NCI-H1436 treated with DMSO at 0.1 percent for 48 hours (cell line): ENCODE data around the gene AKR1B15.

ENCODE experiments used
- DNase-seq: peaks from one replicate; lab custom pipeline; 2025; lab: John Stamatoyannopoulos, UW

Gene AKR1B15

DNA sequence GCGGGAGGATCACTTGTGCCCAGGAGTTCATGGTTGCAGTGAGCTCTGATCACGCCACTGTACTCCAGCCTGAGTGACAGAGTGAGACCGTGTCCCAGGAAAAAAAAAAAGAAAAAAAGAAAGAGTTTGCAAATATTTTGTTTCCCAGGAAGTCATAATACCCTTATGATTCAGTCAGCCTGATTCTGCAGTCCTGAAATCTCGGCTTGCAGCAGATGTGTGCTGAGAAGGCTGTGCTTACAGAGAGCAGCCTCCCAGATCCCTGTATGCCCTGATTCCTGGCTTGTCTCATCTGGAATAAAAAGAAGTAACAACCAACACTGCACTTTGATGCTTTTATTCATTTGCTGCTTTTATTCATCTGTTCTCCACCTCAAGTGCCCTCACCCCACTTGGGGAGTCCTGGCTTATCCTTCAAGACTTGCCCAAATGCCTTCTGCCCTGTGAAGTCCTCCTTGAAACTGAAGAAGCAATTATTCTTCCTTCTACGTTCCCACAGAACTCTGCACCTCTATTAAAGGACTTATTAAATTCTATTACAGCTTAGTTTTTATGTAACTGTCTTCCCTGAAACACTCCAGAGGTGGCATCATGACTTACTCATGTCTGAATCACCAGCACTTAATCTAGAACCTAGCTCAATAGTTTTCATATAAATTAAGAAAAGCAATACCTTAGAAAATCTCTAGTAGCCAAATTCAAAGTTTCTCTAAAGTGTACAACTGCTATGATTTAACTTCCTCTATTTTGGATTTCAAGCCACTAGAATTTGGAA lies 70.0 kb downstream of the AKR1B15 start:
- no peak for DNase-seq

DNA sequence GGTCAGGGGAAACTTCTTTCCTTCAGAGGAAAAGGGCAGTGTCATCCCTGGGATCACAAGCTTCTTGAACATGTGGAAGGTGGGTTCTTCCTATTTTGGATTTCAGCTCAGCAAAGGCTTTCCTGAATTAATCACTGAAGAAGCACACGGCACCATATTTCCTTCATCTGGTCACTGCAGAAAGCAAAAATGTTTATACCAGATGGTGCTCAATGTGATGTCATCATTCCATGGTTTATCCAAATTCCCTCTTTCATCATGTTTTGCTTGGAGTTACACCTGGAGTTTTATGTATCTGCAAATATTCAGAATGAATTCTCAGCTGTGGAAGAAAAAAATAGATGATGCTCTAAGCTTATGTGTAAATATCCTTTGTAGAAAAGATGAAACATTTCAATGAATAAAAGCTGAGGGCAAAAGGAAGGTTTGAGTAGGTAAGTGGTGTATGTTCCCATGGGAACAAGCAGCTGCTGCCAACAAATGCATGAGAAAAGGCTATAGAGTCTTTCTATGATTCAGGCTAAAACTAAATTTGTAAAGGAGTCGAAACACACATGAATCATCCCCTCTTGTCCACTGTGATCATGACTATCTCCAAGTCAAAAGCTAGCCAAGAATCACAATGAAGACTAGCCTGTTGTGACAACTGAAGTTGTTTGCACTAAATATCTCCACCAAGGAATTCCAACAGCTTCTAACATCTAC lies 70.9 kb downstream of the AKR1B15 start:
- DNase-seq, result no peak

DNA sequence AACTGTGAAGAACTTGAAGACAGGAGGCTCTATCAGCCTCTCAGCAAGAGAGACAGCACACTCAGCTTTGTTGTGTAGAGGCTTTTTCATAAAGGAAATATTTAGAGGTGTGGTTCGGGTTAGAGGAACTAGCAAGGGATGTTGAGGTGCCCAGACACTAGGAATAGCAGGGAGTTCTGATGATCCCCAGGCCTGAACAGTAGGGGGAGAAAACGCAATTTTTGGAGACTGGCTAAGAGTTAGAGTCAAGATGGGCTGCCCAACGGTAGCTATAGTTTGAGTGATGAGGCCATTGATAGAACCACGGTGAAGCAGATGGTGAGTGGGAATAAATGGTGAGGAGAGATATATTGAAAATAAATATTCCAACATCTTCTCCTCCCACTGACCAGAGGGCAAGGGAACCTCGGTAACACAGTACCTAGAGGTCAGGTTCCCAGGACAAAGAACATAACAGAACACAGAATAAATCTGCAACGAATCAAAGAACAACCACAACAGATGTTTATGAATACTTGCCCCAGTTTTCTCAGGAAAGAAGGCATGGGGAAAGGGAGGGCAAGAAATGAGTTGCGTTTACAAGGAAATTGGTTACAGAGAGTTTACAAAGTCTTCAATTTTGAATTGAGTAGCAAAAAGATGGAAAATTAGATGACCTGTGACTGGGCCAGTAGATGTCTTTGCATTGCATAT lies 73.5 kb downstream of the AKR1B15 start:
- DNase-seq, result no peak

DNA sequence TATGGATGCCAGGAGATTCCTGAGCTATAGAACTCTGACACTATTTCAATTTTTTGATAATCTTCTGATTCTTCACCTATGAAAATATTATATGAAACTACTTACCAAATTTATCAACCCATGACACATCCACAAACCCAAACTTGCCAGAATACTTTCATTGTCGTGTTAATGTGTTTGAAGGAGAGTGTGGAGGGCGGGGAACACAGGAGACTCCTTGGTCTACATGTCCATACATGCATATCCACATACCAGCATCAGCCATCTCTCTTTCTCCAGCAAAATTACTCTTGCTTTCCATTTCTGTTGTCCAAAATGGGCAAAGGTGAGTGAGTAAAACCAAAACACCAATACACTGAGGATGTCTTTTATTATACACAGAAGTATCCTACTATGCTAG lies 74.3 kb downstream of the AKR1B15 start:
- no peak for DNase-seq

DNA sequence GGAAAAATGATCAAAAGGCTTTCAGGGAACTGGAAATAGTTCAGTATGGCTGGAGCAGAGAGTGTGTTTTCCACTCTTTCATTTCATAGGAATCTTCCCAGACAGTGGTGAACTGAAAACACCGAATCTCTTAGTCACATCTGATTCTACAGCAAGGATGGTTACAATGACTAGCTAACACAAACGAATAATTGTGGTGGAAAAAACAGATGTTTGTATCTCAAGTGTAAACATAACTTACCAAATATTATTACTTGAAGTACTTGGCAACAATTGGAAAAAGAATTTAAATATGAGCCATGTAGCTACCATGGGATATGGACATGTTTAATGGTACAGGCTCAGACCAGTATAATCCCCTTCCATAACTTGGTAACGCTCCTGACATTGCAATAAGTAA lies 76.6 kb downstream of the AKR1B15 start:
- DNase-seq, result no peak

DNA sequence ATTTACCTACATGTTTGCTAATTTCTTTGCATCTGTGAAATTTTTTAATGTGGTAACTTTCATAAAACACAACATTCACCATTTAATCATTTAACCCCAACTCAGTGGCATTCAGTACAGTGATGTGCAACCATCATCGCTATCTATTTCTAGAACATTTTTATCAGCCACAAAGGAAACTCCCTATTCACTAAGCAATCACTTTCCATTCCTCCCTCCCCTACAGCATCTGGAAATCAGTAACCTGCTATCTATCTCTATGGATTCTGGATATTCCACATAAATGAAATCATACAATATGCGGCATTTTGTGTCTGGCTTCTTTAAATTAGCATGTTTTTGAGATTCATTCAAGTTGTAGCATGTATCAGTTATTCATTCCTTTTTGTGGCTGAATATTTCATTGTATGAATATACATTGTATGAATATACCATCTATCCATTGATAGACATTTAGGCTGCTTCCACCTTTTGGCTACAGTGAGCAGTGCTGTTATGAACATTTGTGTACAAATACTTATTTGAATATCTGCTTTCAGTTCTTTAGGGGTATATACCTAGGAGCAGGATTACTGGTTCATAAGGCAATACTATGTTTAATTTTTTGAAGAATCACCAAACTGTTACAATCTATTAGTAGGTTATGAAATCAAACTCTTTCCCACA lies 78.3 kb downstream of the AKR1B15 start:
- DNase-seq, result no peak

DNA sequence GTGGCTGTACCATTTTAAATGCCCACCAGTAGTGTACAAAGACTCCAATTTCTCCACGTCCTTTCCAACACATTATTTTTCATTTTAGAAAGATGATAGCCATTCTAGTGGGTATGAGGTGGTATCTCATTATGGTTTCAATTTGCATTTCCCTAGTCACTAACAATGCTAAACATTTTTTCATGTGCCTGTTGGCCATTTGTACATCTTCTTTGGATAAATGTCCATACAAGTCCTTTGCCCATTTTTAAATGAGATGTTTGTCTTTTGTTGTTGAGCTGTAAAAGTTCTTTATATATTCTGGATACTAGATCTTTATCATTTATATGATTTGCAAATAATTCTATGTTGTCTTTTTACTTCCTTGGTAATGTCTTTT lies 78.9 kb downstream of the AKR1B15 start:
- no peak for DNase-seq

DNA sequence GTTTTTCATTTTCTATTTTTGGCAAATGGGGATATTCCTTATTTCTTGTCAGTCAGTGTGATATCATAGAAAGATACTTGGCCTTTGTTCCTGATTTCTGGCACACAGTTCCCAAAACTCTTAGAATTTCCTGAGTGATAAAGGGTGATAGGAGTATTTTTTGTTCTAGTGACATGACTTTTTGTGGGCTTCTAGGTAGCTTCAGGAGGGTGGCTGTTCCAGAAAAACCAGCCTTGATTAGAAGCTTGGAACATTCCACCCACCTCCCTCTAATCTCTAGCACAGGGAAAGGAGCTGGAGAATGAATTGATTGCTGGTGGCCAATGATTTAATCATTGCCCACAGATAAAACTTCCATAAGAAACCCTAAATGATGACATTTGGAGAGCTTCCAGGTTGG lies 80.5 kb downstream of the AKR1B15 start:
- DNase-seq, result no peak
